Ishikawa (cell line): ENCODE data around the gene WDR88.

Source experiments
- CEBPB ChIP-seq: IDR thresholded peaks from 2 replicates; pipeline ENCODE4 v1.6.1; 2012
- EP300 ChIP-seq: IDR thresholded peaks from 2 replicates; pipeline ENCODE4 v1.6.1; 2012; ENCODE audit warnings: borderline replicate concordance
- FOXM1 ChIP-seq: IDR thresholded peaks from 2 replicates; pipeline ENCODE4 v1.6.1; 2012; ENCODE audit warnings: low read depth, borderline replicate concordance
- MAX ChIP-seq: IDR thresholded peaks from 2 replicates; pipeline ENCODE4 v1.6.1; 2012
- REST ChIP-seq: IDR thresholded peaks from 2 replicates; pipeline ENCODE4 v1.6.1; 2012; ENCODE audit warnings: low read depth, mild to moderate bottlenecking

- TF ChIP-seq REST (no peak), CEBPB (no peak), FOXM1 (no peak), MAX (no peak), EP300 (0 out of 2 replicates have a peak, but pooled peaks have one; percentile 15)
Observed at GRCh38 chr19:33143897-33144405, 12.0 kb downstream of the WDR88 start.
